H1 (cell line): ENCODE results near the gene KRTAP21-3.

Experiments
- EP300 ChIP-seq, 2 experiments: IDR thresholded peaks; 1 replicate in 1 of 2; 2 replicates in 1 of 2; pipeline ENCODE4 v1.6.1; 2011 to 2012; ENCODE audit warnings: low read depth in 2 of 2, low read length in 2 of 2, mild to moderate bottlenecking in 2 of 2, borderline replicate concordance in 1 of 2, inconsistent platforms in 1 of 2, moderate library complexity in 1 of 2
- EZH2 ChIP-seq: fragments of 200-600 bp; sonication (generic); IDR thresholded peaks from 2 replicates; pipeline ENCODE4 v1.7.1; 2012; ENCODE audit warnings: low read depth, mild to moderate bottlenecking, moderate library complexity, low read length, inconsistent platforms; ENCODE audit not compliant: severe bottlenecking
- JUND ChIP-seq: IDR thresholded peaks from 2 replicates; pipeline ENCODE4 v1.6.1; 2011; ENCODE audit warnings: mild to moderate bottlenecking, improper control_type of control experiment, low read length
- TF ChIP-seq, protein P1 (sequence below), 3 experiments: IDR thresholded peaks; 1 replicate in 2 of 3; 2 replicates in 1 of 3; pipeline versions ENCODE4 v1.5.1 to v1.6.1; 2011; ENCODE audit warnings: low read length in 3 of 3, mild to moderate bottlenecking in 3 of 3, inconsistent platforms in 2 of 3, low read depth in 1 of 3, moderate library complexity in 1 of 3; ENCODE audit not compliant: insufficient read depth in 1 of 3; ENCODE audit errors: control extremely low read depth in 1 of 3

DNA sequence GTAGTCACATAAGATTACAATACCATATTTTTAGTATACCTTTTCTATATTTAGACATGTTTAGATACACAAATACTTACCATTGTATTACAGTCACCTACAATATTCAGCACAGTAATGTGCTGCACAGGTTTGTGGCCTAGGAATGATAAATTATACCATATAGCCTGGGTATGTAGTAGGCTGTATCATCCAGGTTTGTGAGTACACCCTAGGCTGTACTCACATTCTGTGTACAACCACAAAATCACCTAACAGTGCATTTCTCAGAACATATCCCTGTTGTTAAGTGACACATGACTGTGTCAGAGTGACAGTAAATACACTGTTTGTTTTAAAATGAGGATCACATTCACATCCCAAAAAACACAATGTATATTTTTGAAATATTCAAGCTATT is 11.2 kb downstream of the KRTAP21-3 start:
- TF ChIP-seq JUND (no peak), EP300 (IDR thresholded peaks at IDR 0.05; ENCODE audit: borderline replicate concordance in 1 of 2, low read depth in 2 of 2, low read length in 2 of 2) (no peak), EZH2 (no peak)
- TF ChIP-seq, protein P1, sequence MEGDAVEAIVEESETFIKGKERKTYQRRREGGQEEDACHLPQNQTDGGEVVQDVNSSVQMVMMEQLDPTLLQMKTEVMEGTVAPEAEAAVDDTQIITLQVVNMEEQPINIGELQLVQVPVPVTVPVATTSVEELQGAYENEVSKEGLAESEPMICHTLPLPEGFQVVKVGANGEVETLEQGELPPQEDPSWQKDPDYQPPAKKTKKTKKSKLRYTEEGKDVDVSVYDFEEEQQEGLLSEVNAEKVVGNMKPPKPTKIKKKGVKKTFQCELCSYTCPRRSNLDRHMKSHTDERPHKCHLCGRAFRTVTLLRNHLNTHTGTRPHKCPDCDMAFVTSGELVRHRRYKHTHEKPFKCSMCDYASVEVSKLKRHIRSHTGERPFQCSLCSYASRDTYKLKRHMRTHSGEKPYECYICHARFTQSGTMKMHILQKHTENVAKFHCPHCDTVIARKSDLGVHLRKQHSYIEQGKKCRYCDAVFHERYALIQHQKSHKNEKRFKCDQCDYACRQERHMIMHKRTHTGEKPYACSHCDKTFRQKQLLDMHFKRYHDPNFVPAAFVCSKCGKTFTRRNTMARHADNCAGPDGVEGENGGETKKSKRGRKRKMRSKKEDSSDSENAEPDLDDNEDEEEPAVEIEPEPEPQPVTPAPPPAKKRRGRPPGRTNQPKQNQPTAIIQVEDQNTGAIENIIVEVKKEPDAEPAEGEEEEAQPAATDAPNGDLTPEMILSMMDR (IDR thresholded peaks at IDR 0.05; ENCODE audit: control extremely low read depth in 1 of 3, insufficient read depth in 1 of 3, low read depth in 1 of 3, low read length in 3 of 3), result no peak
